Measurements from ENCODE around the gene RNF220. TPM values are rescaled to one million over a fixed set of nuclear protein-coding genes. Genes with fewer than 3 reads are reported as not detected.

RNF220 gene
- total and polyA plus RNA-seq, 2 experiments from 2014 or later = 47.4 to 123 TPM

DNA sequence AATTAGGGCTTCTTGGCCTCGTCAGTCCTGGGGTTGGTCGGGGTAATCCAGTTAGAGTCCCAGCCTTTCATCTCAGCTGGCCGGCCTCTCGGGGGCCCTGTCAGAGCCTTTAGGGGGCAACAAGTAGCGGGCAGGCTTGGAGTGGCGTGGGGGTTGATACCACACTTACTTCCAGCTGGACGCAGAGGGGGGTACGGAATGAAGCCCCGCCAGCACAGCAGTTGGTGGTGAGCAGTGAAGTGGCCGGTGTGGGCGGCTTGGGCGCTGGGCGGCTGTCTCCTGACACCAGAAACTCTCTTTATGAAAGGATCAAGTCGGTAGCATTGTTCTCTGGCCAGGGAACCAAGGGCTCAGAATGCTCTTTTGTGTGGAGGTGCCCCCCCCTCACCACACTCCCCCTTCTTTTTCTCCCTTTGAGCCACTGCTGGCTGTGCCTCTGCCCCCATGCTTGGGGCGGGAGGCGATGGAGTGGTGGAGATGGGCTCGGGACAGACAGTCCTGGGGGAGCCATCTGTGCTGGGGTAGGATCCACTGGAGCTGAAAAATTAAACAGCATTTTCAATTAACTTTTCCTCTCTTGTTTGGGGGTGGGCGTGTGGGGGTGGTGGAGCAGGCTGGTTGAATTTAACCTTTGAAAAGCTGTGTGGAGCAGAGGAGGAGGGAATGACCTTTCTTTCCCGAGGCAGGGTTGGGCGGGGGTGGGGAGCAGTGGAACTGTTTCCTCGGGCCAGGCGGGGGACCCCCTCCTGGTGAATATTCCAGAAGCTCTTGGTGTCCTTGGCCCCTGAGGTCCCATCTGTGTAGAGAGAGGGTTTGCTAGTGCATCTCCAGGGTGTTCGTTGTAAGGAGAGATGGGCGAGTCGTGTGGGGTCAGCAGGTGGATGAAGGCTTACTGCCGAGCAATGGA, 102.7 kb downstream of the RNF220 start:
- peaks cover 74% of the 10 kb centered on the region for H3K27me3 ChIP-seq (replicated peaks; ENCODE audit: insufficient read depth)
- 29 to 31% methylated on average over 22 to 26 of the region's 26 CpGs for WGBS, 2 experiments (ENCODE audit: low coverage in 1 of 2, low lambda C conversion rate in 2 of 2, missing lambda C conversion rate in 2 of 2)
- no peak overlapping the region for H3K27ac ChIP-seq
- in situ Hi-C loops (cut with MboI) = no loop called here
- H3F3A ChIP-seq (ENCODE audit: insufficient read depth) = no peaks in the 10 kb centered on the region
- H3K9me3 ChIP-seq (ENCODE audit: low read depth) = no peaks in the 10 kb centered on the region
- H3K36me3 ChIP-seq (ENCODE audit: low read depth) = no peaks in the 10 kb centered on the region
- no peaks in the 10 kb centered on the region for H3K9me2 ChIP-seq (ENCODE audit: insufficient read depth)
- DNase-seq = no peak
- H3K4me2 ChIP-seq (ENCODE audit: unreplicated experiment) = no peak overlapping the region
- no peak for TF ChIP-seq EZH2phosphoT487 (IDR thresholded peaks at IDR 0.05; ENCODE audit: insufficient read depth, low read depth)
- no peak for TF ChIP-seq EZH2 (IDR thresholded peaks at IDR 0.05; ENCODE audit: insufficient read depth, poor library complexity, severe bottlenecking)
- no peak overlapping the region for H3K4me3 ChIP-seq
- H2AFZ ChIP-seq = no peak overlapping the region
- no peaks in the 10 kb centered on the region for H4K20me1 ChIP-seq (ENCODE audit: insufficient read depth)
- H3K79me2 ChIP-seq (ENCODE audit: insufficient read depth) = no peaks in the 10 kb centered on the region
- no peaks in the 10 kb centered on the region for H3K4me1 ChIP-seq (ENCODE audit: insufficient read depth)
- H3K9ac ChIP-seq = no peak overlapping the region

DNA sequence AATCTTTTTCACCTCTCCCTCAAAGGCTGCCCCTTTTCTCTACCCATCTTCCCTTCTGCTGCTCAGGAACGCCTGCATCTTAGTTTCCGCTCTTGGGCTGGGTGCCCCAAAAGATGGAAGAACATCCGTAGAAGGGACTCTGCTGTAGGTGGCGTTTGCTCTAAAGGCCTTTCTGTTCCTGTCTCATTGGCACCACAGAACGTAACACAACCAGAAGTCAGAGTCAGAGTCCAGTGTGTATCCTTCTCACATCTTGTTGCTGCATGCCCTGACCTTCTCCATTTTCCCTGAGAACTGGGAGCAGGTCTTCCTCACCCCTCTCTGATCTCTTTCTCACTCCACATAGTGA, 103.3 kb downstream of the RNF220 start:
- no peak overlapping the region for H3K27ac ChIP-seq
- H3K9me3 ChIP-seq (ENCODE audit: low read depth) = no peaks in the 10 kb centered on the region
- no peak for DNase-seq
- H3F3A ChIP-seq (ENCODE audit: insufficient read depth) = no peaks in the 10 kb centered on the region
- no peaks in the 10 kb centered on the region for H4K20me1 ChIP-seq (ENCODE audit: insufficient read depth)
- H2AFZ ChIP-seq = no peak overlapping the region
- no peaks in the 10 kb centered on the region for H3K4me1 ChIP-seq (ENCODE audit: insufficient read depth)
- peaks cover 80% of the 10 kb centered on the region for H3K27me3 ChIP-seq (replicated peaks; ENCODE audit: insufficient read depth)
- H3K4me3 ChIP-seq = no peak overlapping the region
- TF ChIP-seq EZH2phosphoT487 (IDR thresholded peaks at IDR 0.05; ENCODE audit: insufficient read depth, low read depth) = no peak
- no peak for TF ChIP-seq EZH2 (IDR thresholded peaks at IDR 0.05; ENCODE audit: insufficient read depth, poor library complexity, severe bottlenecking)
- H3K4me2 ChIP-seq (ENCODE audit: unreplicated experiment) = no peak overlapping the region
- no peaks in the 10 kb centered on the region for H3K36me3 ChIP-seq (ENCODE audit: low read depth)
- in situ Hi-C loops (cut with MboI) = no loop called here
- H3K79me2 ChIP-seq (ENCODE audit: insufficient read depth) = no peaks in the 10 kb centered on the region
- H3K9ac ChIP-seq = no peak overlapping the region
- WGBS, 2 experiments (ENCODE audit: low coverage in 1 of 2, low lambda C conversion rate in 2 of 2, missing lambda C conversion rate in 2 of 2) = 55 to 62% methylated on average over 5 of the region's 5 CpGs
- H3K9me2 ChIP-seq (ENCODE audit: insufficient read depth) = no peaks in the 10 kb centered on the region

DNA sequence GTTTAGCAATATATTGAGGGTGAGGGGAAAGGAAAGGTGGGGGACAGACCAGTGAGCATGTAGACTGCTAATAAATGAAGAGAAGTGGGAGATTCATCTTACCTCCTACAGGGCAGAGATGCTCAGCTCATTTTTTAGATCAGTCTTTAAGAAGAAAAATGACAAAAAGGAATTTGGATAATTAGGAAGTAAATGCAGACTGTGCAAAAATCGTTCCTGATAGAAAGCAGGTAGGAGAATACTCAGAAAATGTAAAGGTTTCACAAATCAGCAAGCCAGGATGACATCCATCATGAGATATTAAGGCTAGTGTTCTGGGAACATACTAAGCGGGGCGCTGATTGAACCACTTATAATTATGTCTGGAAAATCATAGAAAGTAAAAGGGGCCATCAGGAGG, 106.3 kb downstream of the RNF220 start:
- Histone ChIP-seq H3K4me1 (ENCODE audit: insufficient read depth) (no peaks in the 10 kb centered on the region), H3F3A (ENCODE audit: insufficient read depth) (no peaks in the 10 kb centered on the region), H4K20me1 (ENCODE audit: insufficient read depth) (no peaks in the 10 kb centered on the region), H3K4me2 (ENCODE audit: unreplicated experiment) (no peak overlapping the region), H3K9me3 (ENCODE audit: low read depth) (no peaks in the 10 kb centered on the region), H3K4me3 (no peak overlapping the region), H3K79me2 (ENCODE audit: insufficient read depth) (no peaks in the 10 kb centered on the region), H3K27ac (no peak overlapping the region), H3K9ac (no peak overlapping the region), H3K27me3 (replicated peaks; ENCODE audit: insufficient read depth) (peaks cover 83% of the 10 kb centered on the region), H3K9me2 (ENCODE audit: insufficient read depth) (no peaks in the 10 kb centered on the region), H2AFZ (no peak overlapping the region), H3K36me3 (ENCODE audit: low read depth) (no peaks in the 10 kb centered on the region)
- DNase-seq = no peak
- 30 to 35% methylated on average over 3 of the region's 3 CpGs for WGBS, 2 experiments (ENCODE audit: low coverage in 1 of 2, low lambda C conversion rate in 2 of 2, missing lambda C conversion rate in 2 of 2)
- TF ChIP-seq EZH2 (IDR thresholded peaks at IDR 0.05; ENCODE audit: insufficient read depth, poor library complexity, severe bottlenecking) (no peak), EZH2phosphoT487 (IDR thresholded peaks at IDR 0.05; ENCODE audit: insufficient read depth, low read depth) (no peak)
- in situ Hi-C loops (cut with MboI) = no loop called here

DNA sequence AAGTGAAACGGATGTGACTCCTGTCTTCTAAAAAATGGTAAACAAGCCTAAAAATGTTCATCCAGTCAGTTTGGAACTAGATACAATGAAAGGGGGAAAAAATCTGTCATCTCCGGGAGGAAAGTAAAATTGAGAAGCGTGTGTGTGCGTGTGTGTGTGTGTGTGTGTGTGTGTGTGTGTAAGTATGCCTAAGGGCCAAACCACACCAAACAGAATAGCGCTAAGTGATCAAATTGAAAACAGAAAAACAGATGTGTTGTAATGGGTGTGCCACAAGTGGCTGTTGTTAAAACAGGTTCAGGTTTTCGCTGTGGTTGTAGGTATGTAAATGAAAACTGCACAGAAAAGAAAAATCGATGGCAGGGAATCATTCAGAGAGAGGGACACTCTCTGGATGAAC, 106.7 kb downstream of the RNF220 start:
- in situ Hi-C loops (cut with MboI) = no loop called here
- Histone ChIP-seq H2AFZ (no peak overlapping the region), H3K27me3 (replicated peaks; ENCODE audit: insufficient read depth) (peaks cover 85% of the 10 kb centered on the region), H3K27ac (no peak overlapping the region), H3K9me3 (ENCODE audit: low read depth) (no peaks in the 10 kb centered on the region), H3K36me3 (ENCODE audit: low read depth) (no peaks in the 10 kb centered on the region), H3K79me2 (ENCODE audit: insufficient read depth) (no peaks in the 10 kb centered on the region), H4K20me1 (ENCODE audit: insufficient read depth) (no peaks in the 10 kb centered on the region), H3K4me2 (ENCODE audit: unreplicated experiment) (no peak overlapping the region), H3K9me2 (ENCODE audit: insufficient read depth) (no peaks in the 10 kb centered on the region), H3K4me3 (no peak overlapping the region), H3K4me1 (ENCODE audit: insufficient read depth) (no peaks in the 10 kb centered on the region), H3F3A (ENCODE audit: insufficient read depth) (no peaks in the 10 kb centered on the region), H3K9ac (no peak overlapping the region)
- no peak for DNase-seq
- no peak for TF ChIP-seq EZH2phosphoT487 (IDR thresholded peaks at IDR 0.05; ENCODE audit: insufficient read depth, low read depth)
- no peak for TF ChIP-seq EZH2 (IDR thresholded peaks at IDR 0.05; ENCODE audit: insufficient read depth, poor library complexity, severe bottlenecking)
- 1 to 3% methylated on average over 7 of the region's 7 CpGs for WGBS, 2 experiments (ENCODE audit: low coverage in 1 of 2, low lambda C conversion rate in 2 of 2, missing lambda C conversion rate in 2 of 2)
